ENCODE measurements around the gene POLR1A.

DNA sequence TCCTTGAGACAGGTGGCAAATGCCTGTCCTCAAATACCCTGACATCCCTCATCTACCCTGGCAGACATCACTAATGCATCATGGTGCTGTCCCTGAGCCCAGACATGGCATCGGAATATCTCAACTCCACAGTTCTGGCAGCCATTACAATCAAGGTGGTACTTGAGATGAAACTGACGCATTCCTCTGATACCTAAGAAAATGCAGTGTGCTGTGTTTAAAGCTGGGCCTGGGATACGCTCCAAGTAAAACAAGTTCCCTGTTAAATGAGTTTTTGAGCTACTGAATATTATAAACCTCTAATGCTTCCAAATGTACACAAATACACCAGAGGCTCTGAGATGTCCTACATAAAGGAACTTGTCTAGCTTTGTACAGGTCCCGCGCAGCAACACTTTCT lies 29.8 kb downstream of the POLR1A start:
- TF ChIP-seq, protein P1, sequence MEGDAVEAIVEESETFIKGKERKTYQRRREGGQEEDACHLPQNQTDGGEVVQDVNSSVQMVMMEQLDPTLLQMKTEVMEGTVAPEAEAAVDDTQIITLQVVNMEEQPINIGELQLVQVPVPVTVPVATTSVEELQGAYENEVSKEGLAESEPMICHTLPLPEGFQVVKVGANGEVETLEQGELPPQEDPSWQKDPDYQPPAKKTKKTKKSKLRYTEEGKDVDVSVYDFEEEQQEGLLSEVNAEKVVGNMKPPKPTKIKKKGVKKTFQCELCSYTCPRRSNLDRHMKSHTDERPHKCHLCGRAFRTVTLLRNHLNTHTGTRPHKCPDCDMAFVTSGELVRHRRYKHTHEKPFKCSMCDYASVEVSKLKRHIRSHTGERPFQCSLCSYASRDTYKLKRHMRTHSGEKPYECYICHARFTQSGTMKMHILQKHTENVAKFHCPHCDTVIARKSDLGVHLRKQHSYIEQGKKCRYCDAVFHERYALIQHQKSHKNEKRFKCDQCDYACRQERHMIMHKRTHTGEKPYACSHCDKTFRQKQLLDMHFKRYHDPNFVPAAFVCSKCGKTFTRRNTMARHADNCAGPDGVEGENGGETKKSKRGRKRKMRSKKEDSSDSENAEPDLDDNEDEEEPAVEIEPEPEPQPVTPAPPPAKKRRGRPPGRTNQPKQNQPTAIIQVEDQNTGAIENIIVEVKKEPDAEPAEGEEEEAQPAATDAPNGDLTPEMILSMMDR (IDR thresholded peaks at IDR 0.05 in 8 of 11, conservative IDR thresholded peaks at IDR 0.05 in 3 of 11) = no peak
- no peak for TF ChIP-seq POLR2A (IDR thresholded peaks at IDR 0.05)
- TF ChIP-seq POLR2AphosphoS5 (IDR thresholded peaks at IDR 0.05) = no peak
